GM23338 (cell line): ENCODE measurements around the gene IRAK2. TPM values are rescaled to one million over a fixed set of nuclear protein-coding genes. Genes with fewer than 3 reads are reported as not detected.

Experiments used
- ATAC-seq: fragments of 200-7000 bp; cut with Tn5 transposase; 3 replicates; pipeline ENCODE4 v1.9.1; 2020
- DNase-seq: peaks from one replicate; pipeline ENCODE4 v3.0.0-alpha.2; 2015; ENCODE audit warnings: low spot score
- H2AFZ ChIP-seq: fragments of 200-600 bp; sonication (generic); 2 replicates; pipeline ENCODE4 v1.8.0; 2016; ENCODE audit warnings: antibody characterized with exemption, mild to moderate bottlenecking, moderate library complexity
- H3F3A ChIP-seq: fragments of 200-600 bp; sonication (generic); replicated peaks from 2 replicates; pipeline ENCODE4 v1.8.0; 2017; ENCODE audit warnings: antibody characterized with exemption, mixed run types, low read depth
- H3K27ac ChIP-seq: fragments of 200-600 bp; sonication (generic); 2 replicates; pipeline ENCODE4 v1.6.1; 2016; ENCODE audit warnings: low read depth
- H3K27me3 ChIP-seq: fragments of 200-600 bp; sonication (generic); 2 replicates; pipeline ENCODE4 v1.8.0; 2016; ENCODE audit warnings: mild to moderate bottlenecking, mixed run types, moderate library complexity; ENCODE audit not compliant: insufficient read depth
- H3K36me3 ChIP-seq: fragments of 200-600 bp; sonication (generic); 2 replicates; pipeline ENCODE4 v1.8.0; 2016; ENCODE audit warnings: mild to moderate bottlenecking; ENCODE audit not compliant: insufficient read depth
- H3K4me1 ChIP-seq: fragments of 200-600 bp; sonication (generic); 2 replicates; pipeline ENCODE4 v1.8.0; 2016; ENCODE audit warnings: mild to moderate bottlenecking, moderate library complexity; ENCODE audit not compliant: insufficient read depth
- H3K4me2 ChIP-seq: fragments of 200-600 bp; sonication (generic); 2 replicates; pipeline ENCODE4 v1.7.1; 2017; ENCODE audit warnings: mixed run types
- H3K4me3 ChIP-seq: fragments of 200-600 bp; sonication (generic); 2 replicates; pipeline ENCODE4 v1.6.1; 2016; ENCODE audit warnings: mixed run types
- H3K79me2 ChIP-seq: fragments of 200-600 bp; sonication (generic); replicated peaks from 2 replicates; pipeline ENCODE4 v1.8.0; 2017; ENCODE audit warnings: mild to moderate bottlenecking; ENCODE audit not compliant: insufficient read depth
- H3K9me2 ChIP-seq: fragments of 200-600 bp; sonication (generic); 2 replicates; pipeline ENCODE4 v1.8.0; 2017; ENCODE audit not compliant: insufficient read depth
- H4K20me1 ChIP-seq: fragments of 200-600 bp; sonication (generic); replicated peaks from 2 replicates; pipeline ENCODE4 v1.8.0; 2017; ENCODE audit warnings: mild to moderate bottlenecking; ENCODE audit not compliant: insufficient read depth
- H3K27ac Mint-ChIP-seq: 2 replicates; pipeline ENCODE4 v1.8.0; 2020; ENCODE audit warnings: inconsistent platforms, mild to moderate bottlenecking, moderate library complexity, mixed read lengths
- H3K27me3 Mint-ChIP-seq: 3 replicates; pipeline ENCODE4 v1.8.0; 2022; ENCODE audit warnings: low read depth, mild to moderate bottlenecking, moderate library complexity, mixed read lengths, inconsistent platforms; ENCODE audit not compliant: insufficient read depth, poor library complexity
- H3K36me3 Mint-ChIP-seq: 3 replicates; pipeline ENCODE4 v1.8.0; 2021; ENCODE audit warnings: low read depth, mild to moderate bottlenecking, inconsistent platforms, moderate library complexity, mixed read lengths
- H3K4me1 Mint-ChIP-seq: 3 replicates; pipeline ENCODE4 v1.8.0; 2020; ENCODE audit warnings: mild to moderate bottlenecking, inconsistent platforms, mixed read lengths
- H3K4me3 Mint-ChIP-seq: 3 replicates; pipeline ENCODE4 v1.8.0; 2021; ENCODE audit warnings: moderate library complexity, mild to moderate bottlenecking, inconsistent platforms, mixed read lengths
- H3K9me3 Mint-ChIP-seq: 3 replicates; pipeline ENCODE4 v1.8.0; 2020; ENCODE audit warnings: moderate library complexity, mild to moderate bottlenecking, inconsistent platforms, mixed read lengths
- CREB1 ChIP-seq: fragments of 250-450 bp; sonication (Bioruptor Pico); IDR thresholded peaks from 2 replicates; pipeline ENCODE4 v1.5.0; 2020; ENCODE audit warnings: low read depth, mild to moderate bottlenecking, moderate library complexity
- CTCF ChIP-seq, 2 experiments: fragments of 200-600 bp in 1 of 2; sonication (generic) in 1 of 2; conservative IDR thresholded peaks; 2 replicates each; pipeline versions ENCODE4 v1.5.1 to v1.6.1; 2016 to 2017; ENCODE audit warnings: antibody characterized with exemption in 2 of 2, low read depth in 2 of 2, mild to moderate bottlenecking in 2 of 2, moderate library complexity in 1 of 2
- EZH2 ChIP-seq: fragments of 200-600 bp; sonication (generic); IDR thresholded peaks from one replicate; pipeline ENCODE4 v1.8.0; 2017; ENCODE audit warnings: antibody characterized with exemption, mild to moderate bottlenecking, low read depth; ENCODE audit not compliant: unreplicated experiment
- EZH2phosphoT487 ChIP-seq: fragments of 200-600 bp; sonication (generic); IDR thresholded peaks from one replicate; pipeline ENCODE4 v1.8.1; 2018; ENCODE audit warnings: antibody characterized with exemption; ENCODE audit not compliant: unreplicated experiment
- JUNB ChIP-seq: IDR thresholded peaks from one replicate; pipeline ENCODE4 v1.6.1; 2016; ENCODE audit warnings: antibody characterized with exemption; ENCODE audit not compliant: unreplicated experiment
- NANOG ChIP-seq: IDR thresholded peaks from 2 replicates; pipeline ENCODE4 v1.6.1; 2016; ENCODE audit warnings: antibody characterized with exemption, borderline replicate concordance
- POLR2AphosphoS5 ChIP-seq: IDR thresholded peaks from 2 replicates; pipeline ENCODE4 v1.6.1; 2016; ENCODE audit warnings: antibody characterized with exemption, low read depth
- REST ChIP-seq: IDR thresholded peaks from one replicate; pipeline ENCODE4 v1.6.1; 2018; ENCODE audit warnings: antibody characterized with exemption; ENCODE audit not compliant: unreplicated experiment
- STAT1 ChIP-seq: IDR thresholded peaks from one replicate; pipeline ENCODE4 v1.6.1; 2016; ENCODE audit warnings: antibody characterized with exemption; ENCODE audit not compliant: unreplicated experiment
- ZNF114 ChIP-seq: fragments of 250-450 bp; sonication (Bioruptor Pico); IDR thresholded peaks from 2 replicates; pipeline ENCODE4 v1.5.0; 2020; ENCODE audit warnings: mild to moderate bottlenecking, moderate library complexity
- ZNF331 ChIP-seq: fragments of 250-450 bp; sonication (Bioruptor Pico); IDR thresholded peaks from 2 replicates; pipeline ENCODE4 v1.5.0; 2020; ENCODE audit warnings: low read depth, mild to moderate bottlenecking, moderate library complexity
- polyA plus RNA-seq: library from polyadenylated mRNA; unstranded; fragments of >200 nt; fragmentation: Nextera tagmentation; extraction: Ambion mirVana; gene quantifications from 2 replicates; pipeline ENCODE4 v1.2.1, GENCODE V29; 2016
- total RNA-seq: library from RNA; depleted of rRNA; stranded (reverse); fragments of >200 nt; shearing (Covaris generic); gene quantifications from 2 replicates; pipeline ENCODE4 v1.2.3, GENCODE V29; 2014
- TF ChIP-seq, protein P1 (sequence below): fragments of 250-450 bp; sonication (Bioruptor Pico); IDR thresholded peaks from 2 replicates; pipeline ENCODE4 v1.5.0; 2020; ENCODE audit warnings: mild to moderate bottlenecking, moderate library complexity

IRAK2 gene
- total and polyA plus RNA-seq, 2 experiments from 2014 or later = 0.37 to 1.4 TPM

DNA sequence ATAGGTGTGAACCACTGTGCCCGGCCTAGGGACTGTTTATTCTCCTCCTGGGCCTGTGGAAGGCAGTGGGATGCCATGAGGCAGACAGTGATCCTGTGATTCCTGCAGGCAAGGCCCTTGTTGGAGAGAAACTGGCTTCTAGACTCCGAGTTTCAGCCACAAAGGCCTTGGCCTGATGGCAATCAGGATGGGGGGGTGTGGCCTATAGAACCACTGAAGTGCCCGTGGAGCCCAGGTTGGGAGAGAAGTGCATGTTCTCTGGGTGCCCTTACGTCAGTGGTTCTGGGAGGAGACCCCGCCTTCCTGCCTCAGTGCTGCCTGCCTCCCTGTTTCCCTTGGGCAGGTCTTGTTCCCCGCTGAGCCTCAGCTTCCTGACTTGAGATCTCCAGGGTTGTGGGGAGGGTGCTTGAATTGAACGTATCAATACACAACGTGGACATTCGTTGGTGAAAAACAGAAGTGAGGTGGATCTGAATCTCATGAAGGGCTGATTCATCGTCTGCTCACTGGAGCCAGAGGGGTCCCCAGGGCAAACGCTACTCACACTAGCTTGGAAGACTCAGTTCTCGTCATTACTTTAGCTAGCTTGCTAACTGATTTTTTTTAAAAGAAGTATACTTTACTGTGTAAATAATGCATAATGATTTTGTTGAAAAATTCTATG, 31.8 kb downstream of the IRAK2 start (continued):
- TF ChIP-seq CTCF (conservative IDR thresholded peaks at IDR 0.05; ENCODE audit: low read depth in 2 of 2) (no peak), POLR2AphosphoS5 (no peak), NANOG (no peak), EZH2phosphoT487 (no peak), EZH2 (no peak), ZNF331 (CRISPR knock-in tag) (no peak), STAT1 (no peak), JUNB (no peak), ZNF114 (CRISPR knock-in tag) (no peak)

DNA sequence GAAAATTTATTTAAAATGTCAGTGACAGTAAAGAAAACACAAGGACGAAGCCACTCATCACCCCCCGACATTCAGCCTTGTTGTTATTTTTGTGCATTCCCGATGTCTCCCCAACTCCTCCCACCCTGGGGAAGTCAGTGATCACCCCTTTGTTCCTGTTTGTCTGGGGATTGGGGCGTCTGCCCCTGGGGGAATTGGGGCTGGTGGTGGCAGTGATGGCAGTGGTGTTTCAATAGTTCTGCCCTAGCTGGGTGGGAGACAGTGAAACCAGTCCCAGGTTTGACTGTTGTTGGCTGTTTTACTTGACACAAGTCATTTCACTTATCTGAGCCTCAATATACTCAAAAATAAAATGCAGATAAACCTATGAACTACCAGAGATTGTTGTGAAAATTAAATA, 33.5 kb downstream of the IRAK2 start:
- Histone ChIP-seq H2AFZ (no peak overlapping the region), H3K4me1 (0 out of 2 replicates have a peak, but pooled peaks cover 7% of the 10 kb centered on the region), H3K79me2 (no peaks in the 10 kb centered on the region), H3K27me3 (no peaks in the 10 kb centered on the region), H4K20me1 (no peaks in the 10 kb centered on the region; the same call in 1 of the 2 replicates), H3K27ac (no peak overlapping the region), H3K4me2 (no peak overlapping the region), H3K4me3 (no peak overlapping the region), H3K9me2 (no peaks in the 10 kb centered on the region), H3F3A (no peaks in the 10 kb centered on the region), H3K36me3 (no peaks in the 10 kb centered on the region)
- Mint-ChIP-seq H3K9me3 (no peaks in the 10 kb centered on the region), H3K27ac (no peak overlapping the region), H3K36me3 (no peaks in the 10 kb centered on the region; the same call in 2 of the 3 replicates), H3K4me3 (no peak overlapping the region), H3K4me1 (peaks cover 10% of the 10 kb centered on the region; the same call in 2 of the 3 replicates), H3K27me3 (peaks cover 3% of the 10 kb centered on the region)
- no peak for TF ChIP-seq STAT1
- TF ChIP-seq EZH2phosphoT487 = no peak
- no peak for TF ChIP-seq ZNF331 (CRISPR knock-in tag)
- no peak for TF ChIP-seq POLR2AphosphoS5
- no peak for TF ChIP-seq NANOG
- TF ChIP-seq JUNB = no peak
- TF ChIP-seq CREB1 = no peak
- TF ChIP-seq REST = no peak
- no peak for TF ChIP-seq ZNF114 (CRISPR knock-in tag)
- TF ChIP-seq, protein P1, sequence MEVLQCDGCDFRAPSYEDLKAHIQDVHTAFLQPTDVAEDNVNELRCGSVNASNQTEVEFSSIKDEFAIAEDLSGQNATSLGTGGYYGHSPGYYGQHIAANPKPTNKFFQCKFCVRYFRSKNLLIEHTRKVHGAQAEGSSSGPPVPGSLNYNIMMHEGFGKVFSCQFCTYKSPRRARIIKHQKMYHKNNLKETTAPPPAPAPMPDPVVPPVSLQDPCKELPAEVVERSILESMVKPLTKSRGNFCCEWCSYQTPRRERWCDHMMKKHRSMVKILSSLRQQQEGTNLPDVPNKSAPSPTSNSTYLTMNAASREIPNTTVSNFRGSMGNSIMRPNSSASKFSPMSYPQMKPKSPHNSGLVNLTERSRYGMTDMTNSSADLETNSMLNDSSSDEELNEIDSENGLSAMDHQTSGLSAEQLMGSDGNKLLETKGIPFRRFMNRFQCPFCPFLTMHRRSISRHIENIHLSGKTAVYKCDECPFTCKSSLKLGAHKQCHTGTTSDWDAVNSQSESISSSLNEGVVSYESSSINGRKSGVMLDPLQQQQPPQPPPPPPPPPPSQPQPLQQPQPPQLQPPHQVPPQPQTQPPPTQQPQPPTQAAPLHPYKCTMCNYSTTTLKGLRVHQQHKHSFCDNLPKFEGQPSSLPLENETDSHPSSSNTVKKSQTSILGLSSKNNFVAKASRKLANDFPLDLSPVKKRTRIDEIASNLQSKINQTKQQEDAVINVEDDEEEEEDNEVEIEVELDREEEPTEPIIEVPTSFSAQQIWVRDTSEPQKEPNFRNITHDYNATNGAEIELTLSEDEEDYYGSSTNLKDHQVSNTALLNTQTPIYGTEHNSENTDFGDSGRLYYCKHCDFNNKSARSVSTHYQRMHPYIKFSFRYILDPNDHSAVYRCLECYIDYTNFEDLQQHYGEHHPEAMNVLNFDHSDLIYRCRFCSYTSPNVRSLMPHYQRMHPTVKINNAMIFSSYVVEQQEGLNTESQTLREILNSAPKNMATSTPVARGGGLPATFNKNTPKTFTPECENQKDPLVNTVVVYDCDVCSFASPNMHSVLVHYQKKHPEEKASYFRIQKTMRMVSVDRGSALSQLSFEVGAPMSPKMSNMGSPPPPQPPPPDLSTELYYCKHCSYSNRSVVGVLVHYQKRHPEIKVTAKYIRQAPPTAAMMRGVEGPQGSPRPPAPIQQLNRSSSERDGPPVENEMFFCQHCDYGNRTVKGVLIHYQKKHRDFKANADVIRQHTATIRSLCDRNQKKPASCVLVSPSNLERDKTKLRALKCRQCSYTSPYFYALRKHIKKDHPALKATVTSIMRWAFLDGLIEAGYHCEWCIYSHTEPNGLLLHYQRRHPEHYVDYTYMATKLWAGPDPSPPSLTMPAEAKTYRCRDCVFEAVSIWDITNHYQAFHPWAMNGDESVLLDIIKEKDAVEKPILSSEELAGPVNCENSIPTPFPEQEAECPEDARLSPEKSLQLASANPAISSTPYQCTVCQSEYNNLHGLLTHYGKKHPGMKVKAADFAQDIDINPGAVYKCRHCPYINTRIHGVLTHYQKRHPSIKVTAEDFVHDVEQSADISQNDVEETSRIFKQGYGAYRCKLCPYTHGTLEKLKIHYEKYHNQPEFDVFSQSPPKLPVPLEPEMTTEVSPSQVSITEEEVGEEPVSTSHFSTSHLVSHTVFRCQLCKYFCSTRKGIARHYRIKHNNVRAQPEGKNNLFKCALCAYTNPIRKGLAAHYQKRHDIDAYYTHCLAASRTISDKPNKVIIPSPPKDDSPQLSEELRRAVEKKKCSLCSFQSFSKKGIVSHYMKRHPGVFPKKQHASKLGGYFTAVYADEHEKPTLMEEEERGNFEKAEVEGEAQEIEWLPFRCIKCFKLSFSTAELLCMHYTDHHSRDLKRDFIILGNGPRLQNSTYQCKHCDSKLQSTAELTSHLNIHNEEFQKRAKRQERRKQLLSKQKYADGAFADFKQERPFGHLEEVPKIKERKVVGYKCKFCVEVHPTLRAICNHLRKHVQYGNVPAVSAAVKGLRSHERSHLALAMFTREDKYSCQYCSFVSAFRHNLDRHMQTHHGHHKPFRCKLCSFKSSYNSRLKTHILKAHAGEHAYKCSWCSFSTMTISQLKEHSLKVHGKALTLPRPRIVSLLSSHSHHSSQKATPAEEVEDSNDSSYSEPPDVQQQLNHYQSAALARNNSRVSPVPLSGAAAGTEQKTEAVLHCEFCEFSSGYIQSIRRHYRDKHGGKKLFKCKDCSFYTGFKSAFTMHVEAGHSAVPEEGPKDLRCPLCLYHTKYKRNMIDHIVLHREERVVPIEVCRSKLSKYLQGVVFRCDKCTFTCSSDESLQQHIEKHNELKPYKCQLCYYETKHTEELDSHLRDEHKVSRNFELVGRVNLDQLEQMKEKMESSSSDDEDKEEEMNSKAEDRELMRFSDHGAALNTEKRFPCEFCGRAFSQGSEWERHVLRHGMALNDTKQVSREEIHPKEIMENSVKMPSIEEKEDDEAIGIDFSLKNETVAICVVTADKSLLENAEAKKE (CRISPR knock-in tag) = no peak
- no peak for TF ChIP-seq EZH2
- ATAC-seq = no peak
- no peak for DNase-seq
